Measurements from ENCODE around the gene IFNA16.
A peak's percentile ranks its signal among the peaks of the same experiment; 100 is the strongest.
"Not testable (repeated sequence)": the region's sequence is repeated elsewhere in the genome, so short reads cannot be mapped to it uniquely, and the experiment has no call there.

Gene IFNA16

GRCh38 chr9:21217211-21217610 lies at the start of gene IFNA16:
Gene IFNA16 (minus strand): TSS chr9:21217311. CDS start chr9:21217305, 6 bp downstream.
- DNase-seq (ENCODE audit: low read depth, low spot score) = not testable (repeated sequence)

GRCh38 chr9:21265421-21266189 lies 48.5 kb upstream of the IFNA16 start:
- DNase-seq (ENCODE audit: low read depth, low spot score) = no peak

- DNase-seq (ENCODE audit: low read depth, low spot score) = no peak
These were observed 38.6 kb upstream of the IFNA16 start for GRCh38 chr9:21255538-21256212.

- peak; percentile 43 for DNase-seq (ENCODE audit: low read depth, low spot score)
These were observed 35.8 kb upstream of the IFNA16 start for GRCh38 chr9:21252721-21253547.

GRCh38 chr9:21251638-21252037 lies 34.5 kb upstream of the IFNA16 start:
- no peak for DNase-seq (ENCODE audit: low read depth, low spot score)

- DNase-seq (ENCODE audit: low read depth, low spot score) = no peak
These were observed 34.1 kb upstream of the IFNA16 start for GRCh38 chr9:21251190-21251589.

- no peak for DNase-seq (ENCODE audit: low read depth, low spot score)
These were observed 27.7 kb upstream of the IFNA16 start for GRCh38 chr9:21244836-21245235.

GRCh38 chr9:21239911-21240310 lies 22.8 kb upstream of the IFNA16 start, which contains the start of gene IFNA14:
Gene IFNA14 (minus strand): TSS chr9:21240005. CDS start chr9:21239935, 70 bp downstream.
- no peak for DNase-seq (ENCODE audit: low read depth, low spot score)

GRCh38 chr9:21236360-21236714 lies 19.2 kb upstream of the IFNA16 start:
- DNase-seq (ENCODE audit: low read depth, low spot score) = not testable (repeated sequence)

GRCh38 chr9:21235468-21236359 lies 18.6 kb upstream of the IFNA16 start:
- DNase-seq (ENCODE audit: low read depth, low spot score) = peak; percentile 61

- no peak for DNase-seq (ENCODE audit: low read depth, low spot score)
These were observed 17.1 kb upstream of the IFNA16 start for GRCh38 chr9:21234153-21234687.

GRCh38 chr9:21233258-21233657 lies 16.1 kb upstream of the IFNA16 start:
- no peak for DNase-seq (ENCODE audit: low read depth, low spot score)

- no peak for DNase-seq (ENCODE audit: low read depth, low spot score)
These were observed 11.0 kb upstream of the IFNA16 start, which contains the start of gene IFNA17 for GRCh38 chr9:21228122-21228521. Gene IFNA17 (minus strand): TSS chr9:21228222. CDS start chr9:21228173, 49 bp downstream.

- peak; percentile 7 for DNase-seq (ENCODE audit: low read depth, low spot score)
These were observed 3.4 kb downstream of the IFNA16 start for GRCh38 chr9:21213411-21214326.

GRCh38 chr9:21212160-21212559 lies 5.0 kb downstream of the IFNA16 start:
- DNase-seq (ENCODE audit: low read depth, low spot score) = not testable (repeated sequence)

- DNase-seq (ENCODE audit: low read depth, low spot score) = not testable (repeated sequence)
These were observed 6.3 kb downstream of the IFNA16 start for GRCh38 chr9:21210782-21211181.

GRCh38 chr9:21210311-21210710 lies 6.8 kb downstream of the IFNA16 start:
- no peak for DNase-seq (ENCODE audit: low read depth, low spot score)

- not testable (repeated sequence) for DNase-seq (ENCODE audit: low read depth, low spot score)
These were observed 10.1 kb downstream of the IFNA16 start, which contains the start of gene IFNA10 for GRCh38 chr9:21207043-21207442. Gene IFNA10 (minus strand): TSS chr9:21207143. CDS start chr9:21207097, 46 bp downstream.

GRCh38 chr9:21205204-21205603 lies 11.9 kb downstream of the IFNA16 start:
- no peak for DNase-seq (ENCODE audit: low read depth, low spot score)
